ENCODE results near the gene RERE.
A peak's percentile ranks its signal among the peaks of the same experiment; 100 is the strongest.

Gene RERE

DNA sequence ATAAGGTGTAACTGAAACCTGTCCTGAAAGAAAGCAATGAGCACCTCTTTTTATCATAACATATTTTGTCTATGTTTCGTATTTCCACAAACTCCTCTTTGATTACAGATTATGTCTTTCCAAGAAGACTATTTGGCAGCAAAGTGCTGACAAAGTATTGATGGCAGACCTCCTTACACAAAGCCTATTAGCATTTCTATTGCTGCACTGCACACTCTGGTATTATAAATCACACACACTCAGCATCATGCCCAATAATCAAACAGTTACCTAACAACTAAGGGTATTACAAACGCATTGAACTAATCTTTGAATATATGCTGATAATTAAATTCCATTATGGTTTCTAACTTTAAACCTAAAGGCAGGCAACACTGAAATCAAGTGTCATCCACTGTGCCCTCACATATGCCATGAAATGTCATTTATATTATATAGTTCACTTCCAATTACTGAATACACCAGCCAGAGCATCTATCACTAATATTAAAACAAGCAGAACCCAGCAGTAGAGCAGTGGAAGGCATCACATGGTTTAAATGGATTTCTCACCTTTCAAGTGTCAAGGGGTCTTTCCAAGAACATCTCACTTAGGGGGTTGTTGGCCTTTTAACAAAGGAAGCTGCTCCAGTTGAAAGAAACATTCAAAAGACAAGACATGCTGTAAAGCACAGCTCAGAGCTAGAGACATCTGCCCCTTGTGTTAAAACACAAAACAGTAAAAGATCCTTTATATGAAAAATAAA is 239.1 kb downstream of the RERE start:
- no peak for FAIRE-seq
- TF ChIP-seq TAF1 (IDR thresholded peaks at IDR 0.05; ENCODE audit: borderline replicate concordance, low read depth, low read length) = no peak
- no peak for TF ChIP-seq POLR2A (IDR thresholded peaks at IDR 0.05; ENCODE audit: low read depth, low read length)
- no peak for TF ChIP-seq POLR2AphosphoS5 (IDR thresholded peaks at IDR 0.05; ENCODE audit: low read depth, low read length)

DNA sequence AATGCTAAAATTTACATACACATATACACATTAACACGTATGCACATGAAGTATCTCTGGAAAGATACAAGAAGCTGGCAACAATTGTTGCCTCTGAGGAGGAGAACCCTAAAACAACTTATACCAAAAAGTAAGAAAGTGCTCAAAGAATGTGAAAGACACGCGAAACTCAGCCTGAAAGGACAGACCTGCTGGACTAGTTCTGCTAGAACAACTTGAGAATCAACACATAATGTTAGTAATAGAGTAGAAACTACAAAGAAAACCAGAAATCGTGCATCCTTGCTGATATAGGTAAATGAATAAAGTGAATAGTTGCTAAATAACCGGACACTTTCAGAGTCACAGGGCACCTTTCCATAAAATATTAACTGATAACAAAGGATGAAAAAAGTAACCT is 242.5 kb downstream of the RERE start:
- DNase-seq (ENCODE audit: insufficient read length) (no peak), FAIRE-seq (no peak)
- TF ChIP-seq POLR2AphosphoS5 (IDR thresholded peaks at IDR 0.05; ENCODE audit: low read depth, low read length) (no peak), TAF1 (IDR thresholded peaks at IDR 0.05; ENCODE audit: borderline replicate concordance, low read depth, low read length) (no peak), POLR2A (IDR thresholded peaks at IDR 0.05; ENCODE audit: low read depth, low read length) (no peak)

More for the DNA sequence above, 239.1 kb downstream of the RERE start:
- no peak for DNase-seq (ENCODE audit: insufficient read length)

DNA sequence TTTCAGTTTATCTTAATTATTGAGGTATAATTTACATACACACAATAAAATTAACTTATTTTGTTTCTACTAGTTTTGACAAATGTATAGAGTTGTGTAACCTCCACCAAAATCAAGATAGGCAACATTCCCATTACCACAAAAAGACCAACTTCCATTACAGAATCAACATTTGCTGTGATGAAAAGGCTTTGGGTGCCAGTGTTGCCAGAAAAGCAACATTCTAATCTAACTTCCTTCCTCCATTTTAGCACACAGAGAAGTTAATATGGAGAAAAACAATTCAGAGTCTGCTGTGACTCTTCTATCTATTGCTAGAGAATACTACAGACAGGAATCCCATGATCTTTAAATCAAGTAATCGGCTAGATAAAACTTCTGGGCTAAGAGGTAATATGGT is 245.3 kb downstream of the RERE start:
- no peak for FAIRE-seq
- DNase-seq (ENCODE audit: insufficient read length) = no peak
- no peak for TF ChIP-seq TAF1 (IDR thresholded peaks at IDR 0.05; ENCODE audit: borderline replicate concordance, low read depth, low read length)
- TF ChIP-seq POLR2AphosphoS5 (IDR thresholded peaks at IDR 0.05; ENCODE audit: low read depth, low read length) = no peak
- no peak for TF ChIP-seq POLR2A (IDR thresholded peaks at IDR 0.05; ENCODE audit: low read depth, low read length)

DNA sequence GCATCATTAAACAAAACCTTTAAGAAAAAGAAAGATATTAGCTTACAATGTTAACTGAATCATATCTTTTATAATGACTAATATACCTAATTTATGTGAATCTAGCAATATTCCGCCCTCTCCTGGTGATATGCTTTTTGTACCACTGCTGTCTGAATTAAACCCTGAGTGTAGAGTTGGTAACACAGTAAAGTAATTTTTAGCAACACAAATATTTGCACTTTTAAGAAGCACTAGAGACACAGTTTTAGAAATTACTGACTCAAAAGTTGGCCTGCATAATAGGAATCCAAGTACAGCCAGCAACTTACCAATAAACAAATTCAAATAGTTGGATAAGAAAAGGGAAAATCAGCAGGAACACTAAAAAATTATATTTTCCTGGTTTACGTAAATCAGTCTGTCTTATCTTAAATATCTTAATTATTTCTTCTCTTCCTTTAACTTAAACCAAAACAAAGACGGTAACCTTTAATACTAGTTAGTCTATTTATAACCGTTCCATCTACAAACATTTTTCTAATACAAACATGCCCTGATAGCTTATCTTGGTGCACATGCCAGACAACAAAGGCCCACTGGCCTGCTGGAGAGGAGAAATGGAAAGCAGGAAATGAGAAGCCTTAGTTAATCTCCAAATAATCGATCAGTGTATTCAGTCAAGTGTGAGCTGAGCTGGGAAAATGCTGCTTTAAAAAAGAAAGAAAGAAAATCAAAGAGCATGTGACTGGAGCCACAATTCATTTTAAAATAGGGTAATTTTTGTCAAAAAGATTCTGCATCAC is 246.0 kb downstream of the RERE start:
- no peak for FAIRE-seq
- no peak for DNase-seq (ENCODE audit: insufficient read length)
- TF ChIP-seq TAF1 (IDR thresholded peaks at IDR 0.05; ENCODE audit: borderline replicate concordance, low read depth, low read length) (no peak), POLR2AphosphoS5 (IDR thresholded peaks at IDR 0.05; ENCODE audit: low read depth, low read length) (no peak), POLR2A (IDR thresholded peaks at IDR 0.05; ENCODE audit: low read depth, low read length) (no peak)

DNA sequence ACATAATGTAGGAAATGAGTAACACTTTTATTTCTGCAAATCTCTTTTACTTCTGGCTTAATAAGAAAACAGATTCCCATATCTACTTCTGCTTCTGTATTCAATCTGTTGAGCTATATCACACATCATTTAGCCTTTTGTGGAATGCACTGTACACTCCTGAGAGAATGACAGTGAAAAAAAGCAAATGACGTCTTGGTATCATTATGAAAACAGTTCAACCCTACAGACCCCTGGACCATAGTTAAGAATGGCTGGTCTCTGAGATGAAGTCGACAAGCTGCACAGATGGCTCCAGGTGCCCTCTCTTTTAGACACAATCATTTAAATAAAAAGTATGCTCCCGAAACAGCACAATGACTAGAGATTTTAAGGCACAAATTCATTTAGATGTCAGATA is 247.0 kb downstream of the RERE start:
- TF ChIP-seq POLR2AphosphoS5 (IDR thresholded peaks at IDR 0.05; ENCODE audit: low read depth, low read length) (no peak), POLR2A (IDR thresholded peaks at IDR 0.05; ENCODE audit: low read depth, low read length) (no peak), TAF1 (IDR thresholded peaks at IDR 0.05; ENCODE audit: borderline replicate concordance, low read depth, low read length) (no peak)
- FAIRE-seq = peak; percentile 33
- no peak for DNase-seq (ENCODE audit: insufficient read length)

DNA sequence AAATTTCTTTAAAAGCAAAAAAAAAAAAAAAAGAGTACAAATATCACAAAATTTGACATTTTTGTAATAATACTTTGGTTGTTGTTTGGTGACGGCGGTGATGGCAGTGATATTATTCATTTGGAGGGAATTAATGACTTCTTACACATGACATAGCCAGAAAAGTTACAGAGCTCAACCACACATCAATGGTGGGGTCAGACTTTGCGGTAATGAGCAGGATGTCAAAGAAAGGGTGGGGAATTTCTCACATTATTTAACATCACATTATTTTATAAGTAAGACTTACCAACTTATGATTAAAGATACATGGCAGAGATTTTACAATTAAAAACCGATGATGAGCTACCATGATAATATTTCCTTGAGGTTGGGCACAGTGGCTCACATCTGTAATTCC is 248.2 kb downstream of the RERE start:
- FAIRE-seq (no peak), DNase-seq (ENCODE audit: insufficient read length) (no peak)
- TF ChIP-seq POLR2AphosphoS5 (IDR thresholded peaks at IDR 0.05; ENCODE audit: low read depth, low read length) (no peak), TAF1 (IDR thresholded peaks at IDR 0.05; ENCODE audit: borderline replicate concordance, low read depth, low read length) (no peak), POLR2A (IDR thresholded peaks at IDR 0.05; ENCODE audit: low read depth, low read length) (no peak)

DNA sequence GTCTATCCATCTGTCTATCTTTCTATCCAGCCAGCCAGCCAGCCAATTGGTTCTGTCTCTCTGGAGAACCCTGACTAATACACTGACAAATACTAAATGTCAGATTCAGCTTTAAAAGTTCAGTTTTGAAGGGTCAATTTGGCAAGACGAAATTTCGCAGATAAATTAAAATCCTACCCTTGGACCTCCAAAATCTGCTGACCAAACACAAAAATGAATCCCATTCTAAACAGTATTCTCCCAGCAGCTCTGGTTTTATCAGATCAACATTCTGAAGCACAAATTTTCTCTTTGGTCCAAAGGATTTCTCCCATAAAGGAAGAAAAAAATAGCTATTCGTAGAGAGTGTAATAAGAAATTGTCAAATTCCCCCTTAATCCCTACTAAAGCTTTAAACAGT is 248.6 kb downstream of the RERE start:
- FAIRE-seq (no peak), DNase-seq (ENCODE audit: insufficient read length) (no peak)

DNA sequence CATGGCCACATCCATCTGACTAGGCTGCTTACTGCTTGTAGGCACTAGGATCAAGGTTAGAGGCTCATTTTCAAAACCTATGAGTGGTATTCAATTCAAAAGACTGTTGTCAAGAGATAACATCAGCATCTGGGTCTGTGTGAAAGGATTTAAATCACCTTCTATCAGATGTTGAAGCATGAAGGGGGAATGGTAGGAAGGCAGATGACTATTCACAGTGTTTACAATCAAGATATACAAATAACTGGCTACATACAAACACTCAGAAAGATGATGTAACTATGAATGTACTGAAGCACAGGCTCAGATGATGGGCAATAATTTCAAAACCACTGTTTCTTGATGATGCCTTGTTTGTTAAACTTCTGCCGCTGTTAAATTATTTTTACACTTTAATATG is 250.3 kb downstream of the RERE start:
- no peak for TF ChIP-seq POLR2AphosphoS5 (IDR thresholded peaks at IDR 0.05; ENCODE audit: low read depth, low read length)
- no peak for TF ChIP-seq TAF1 (IDR thresholded peaks at IDR 0.05; ENCODE audit: borderline replicate concordance, low read depth, low read length)
- TF ChIP-seq POLR2A (IDR thresholded peaks at IDR 0.05; ENCODE audit: low read depth, low read length) = no peak
- FAIRE-seq (no peak), DNase-seq (ENCODE audit: insufficient read length) (no peak)

More for the DNA sequence above, 248.6 kb downstream of the RERE start:
- TF ChIP-seq POLR2A (IDR thresholded peaks at IDR 0.05; ENCODE audit: low read depth, low read length) (no peak), TAF1 (IDR thresholded peaks at IDR 0.05; ENCODE audit: borderline replicate concordance, low read depth, low read length) (no peak), POLR2AphosphoS5 (IDR thresholded peaks at IDR 0.05; ENCODE audit: low read depth, low read length) (no peak)

DNA sequence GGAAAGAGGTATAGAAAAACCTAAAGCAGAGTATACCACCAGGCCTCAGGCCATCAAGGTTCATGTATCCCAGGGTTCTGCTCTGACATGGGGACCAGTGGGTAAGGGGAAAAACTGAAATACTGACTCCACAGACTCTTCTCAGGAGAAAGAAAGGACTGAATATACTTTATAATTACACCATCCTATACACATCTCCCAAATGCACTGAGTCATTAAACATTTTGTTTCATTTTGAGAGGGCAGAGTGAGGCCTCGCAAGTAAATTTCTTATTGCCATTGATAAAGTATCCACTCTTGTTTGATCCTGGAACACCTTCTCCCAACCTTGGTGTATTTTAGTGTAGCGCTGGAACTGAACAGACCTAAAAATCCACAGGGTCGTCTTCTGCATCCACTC is 251.6 kb downstream of the RERE start:
- DNase-seq (ENCODE audit: insufficient read length) (no peak), FAIRE-seq (no peak)
- TF ChIP-seq POLR2A (IDR thresholded peaks at IDR 0.05; ENCODE audit: low read depth, low read length) (no peak), POLR2AphosphoS5 (IDR thresholded peaks at IDR 0.05; ENCODE audit: low read depth, low read length) (no peak), TAF1 (IDR thresholded peaks at IDR 0.05; ENCODE audit: borderline replicate concordance, low read depth, low read length) (no peak)

DNA sequence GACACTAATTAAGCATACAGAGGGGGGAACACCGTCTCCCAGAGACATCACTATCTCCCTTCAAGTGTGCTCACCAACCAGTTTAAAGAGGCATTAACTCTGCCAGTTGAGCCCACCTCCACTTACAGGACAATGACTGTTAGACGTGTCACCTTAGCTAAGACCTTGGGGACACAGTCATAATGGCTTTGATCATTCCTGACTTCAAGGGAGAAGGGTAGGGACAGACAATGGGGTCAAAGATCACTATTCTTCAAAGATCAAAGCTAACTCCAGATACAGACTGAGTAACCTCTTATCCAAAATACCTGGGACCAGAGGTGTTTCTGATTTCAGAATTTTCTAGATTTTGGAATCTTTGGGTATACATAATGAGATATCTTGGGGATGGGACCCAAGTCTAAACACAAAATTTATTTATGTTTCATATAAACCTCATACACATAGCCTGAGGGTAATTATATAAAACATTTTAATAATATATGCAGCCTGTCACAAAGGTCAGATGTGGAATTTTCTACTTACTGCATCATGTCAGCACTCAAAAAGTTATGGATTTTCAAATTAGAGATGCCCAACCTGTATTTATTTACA is 253.4 kb downstream of the RERE start:
- DNase-seq (ENCODE audit: insufficient read length) (no peak), FAIRE-seq (no peak)
- no peak for TF ChIP-seq TAF1 (IDR thresholded peaks at IDR 0.05; ENCODE audit: borderline replicate concordance, low read depth, low read length)
- TF ChIP-seq POLR2A (IDR thresholded peaks at IDR 0.05; ENCODE audit: low read depth, low read length) = no peak
- TF ChIP-seq POLR2AphosphoS5 (IDR thresholded peaks at IDR 0.05; ENCODE audit: low read depth, low read length) = no peak
